SH-SY5Y (cell line): ENCODE results near the gene OS9.

ENCODE experiments used
- GATA2 ChIP-seq: IDR thresholded peaks from 2 replicates; pipeline ENCODE4 v1.6.1; 2011; ENCODE audit warnings: mild to moderate bottlenecking, low read depth, low read length
- GATA3 ChIP-seq: IDR thresholded peaks from 2 replicates; pipeline ENCODE4 v1.6.1; 2011; ENCODE audit warnings: low read depth, mild to moderate bottlenecking, low read length, moderate library complexity

DNA sequence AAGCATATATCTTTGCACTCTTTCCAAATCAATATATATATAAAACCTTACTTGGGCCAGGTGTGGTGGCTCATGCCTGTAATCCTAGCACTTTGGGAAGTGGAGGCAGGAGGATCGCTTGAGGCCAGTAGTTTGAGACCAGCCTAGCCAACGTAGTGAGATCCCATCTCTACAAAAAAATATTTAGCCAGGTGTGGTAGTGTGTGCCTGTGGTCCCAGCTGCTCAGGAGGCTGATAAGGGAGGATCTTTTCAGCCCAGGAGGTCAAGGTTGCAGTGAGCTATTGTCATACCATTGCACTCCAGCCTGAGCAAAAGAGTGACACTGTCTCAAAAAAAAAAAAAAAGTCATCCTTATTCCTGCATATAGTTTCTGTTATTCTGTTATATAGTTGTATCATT lies 14.4 kb downstream of the OS9 start:
- TF ChIP-seq GATA2 (no peak), GATA3 (no peak)
